Panc1 (cell line): ENCODE data around the gene SMYD4. TPM values are rescaled to one million over a fixed set of nuclear protein-coding genes. Genes with fewer than 3 reads are reported as not detected.
A peak's percentile ranks its signal among the peaks of the same experiment; 100 is the strongest.

Experiments used
- ATAC-seq: fragments of 200-7000 bp; cut with Tn5 transposase; 2 replicates; pipeline ENCODE4 v1.9.1; 2020; ENCODE audit warnings: mild to moderate bottlenecking, moderate library complexity
- BruUV-seq: library from RNA; stranded (reverse); fragments of 400-500 nt; replicated peaks from 2 replicates; lab custom pipeline; 2021; lab: Mats Ljungman, UMichigan
- CTCF ChIA-PET: fragments of 300-600 bp; sonication (Branson Sonifier 250); formaldehyde crosslinking; loops from one replicate; lab custom pipeline; 2022; ENCODE audit warnings: antibody characterized with exemption; lab: Charles Lee
- POLR2A ChIA-PET: fragments of 300-600 bp; sonication (Branson Sonifier 250); formaldehyde crosslinking; loops from one replicate; lab custom pipeline; 2022; ENCODE audit warnings: antibody characterized with exemption; lab: Charles Lee
- DNase-seq: peaks from one replicate; pipeline ENCODE4 v3.0.0-alpha.2; 2010; ENCODE audit warnings: low read depth, low spot score
- H3K27ac ChIP-seq: 2 replicates; pipeline ENCODE4 v1.5.1; 2011; ENCODE audit warnings: mild to moderate bottlenecking, low read length, inconsistent platforms
- H3K27me3 ChIP-seq: fragments of 200-500 bp; sonication (Bioruptor generic); 2 replicates; pipeline ENCODE4 v1.6.0; 2014; ENCODE audit warnings: low read length, inconsistent platforms; ENCODE audit not compliant: control insufficient read depth, insufficient read depth
- H3K36me3 ChIP-seq: fragments of 200-500 bp; sonication (Bioruptor generic); 2 replicates; pipeline ENCODE4 v1.5.1; 2014; ENCODE audit warnings: inconsistent platforms, mild to moderate bottlenecking, low read length, moderate library complexity; ENCODE audit not compliant: control insufficient read depth, insufficient read depth
- H3K4me1 ChIP-seq: 2 replicates; pipeline ENCODE4 v1.5.1; 2011; ENCODE audit warnings: inconsistent platforms, mild to moderate bottlenecking, low read length, moderate library complexity; ENCODE audit not compliant: control insufficient read depth, insufficient read depth
- H3K4me3 ChIP-seq, 2 experiments: 2 replicates each; pipeline ENCODE4 v1.5.1; 2011 to 2012; ENCODE audit warnings: low read depth in 2 of 2, low read length in 2 of 2, mild to moderate bottlenecking in 2 of 2, inconsistent platforms in 1 of 2, moderate library complexity in 1 of 2
- H3K9me3 ChIP-seq: fragments of 200-500 bp; sonication (Bioruptor generic); 2 replicates; pipeline ENCODE4 v1.5.1; 2014; ENCODE audit warnings: low read depth, mild to moderate bottlenecking, inconsistent platforms, low read length, moderate library complexity; ENCODE audit not compliant: control insufficient read depth, insufficient read depth
- POLR2AphosphoS5 ChIP-seq: IDR thresholded peaks from 2 replicates; pipeline ENCODE4 v1.6.1; 2012; ENCODE audit warnings: mild to moderate bottlenecking, low read depth, low read length, moderate library complexity
- SIN3A ChIP-seq: IDR thresholded peaks from 2 replicates; pipeline ENCODE4 v1.6.1; 2012; ENCODE audit warnings: low read depth, mild to moderate bottlenecking, low read length, moderate library complexity, borderline replicate concordance; ENCODE audit not compliant: insufficient read depth
- TCF7L2 ChIP-seq: IDR thresholded peaks from 2 replicates; pipeline ENCODE4 v1.6.1; 2011; ENCODE audit warnings: mild to moderate bottlenecking, low read depth, low read length, inconsistent platforms
- in situ Hi-C: cut with HindIII; loops from 2 replicates; pipeline ENCODE4 v1.10.0; 2016; ENCODE audit warnings: low sequenced_read_pairs, low pct_unique_long_range_greater_than_20kb
- intact Hi-C: fragments of 100-400 bp; cut with micrococcal nuclease; formaldehyde crosslinking; loops from one replicate; pipeline ENCODE4 v1.10.0; 2022; ENCODE audit not compliant: unreplicated experiment
- total RNA-seq: library from RNA; stranded (reverse); gene quantifications from one replicate; pipeline ENCODE4 v1.2.1, GENCODE V29; 2021; ENCODE audit not compliant: unreplicated experiment
- TF ChIP-seq, protein P1 (sequence below), 2 experiments: IDR thresholded peaks; 2 replicates each; pipeline ENCODE4 v1.6.1; 2011 to 2012; ENCODE audit warnings: low read depth in 2 of 2, control low read depth in 1 of 2, low read length in 1 of 2, mild to moderate bottlenecking in 1 of 2, moderate library complexity in 1 of 2; ENCODE audit not compliant: insufficient read depth in 1 of 2
- TF ChIP-seq, protein P2 (sequence below): fragments of 450-650 bp; IDR thresholded peaks from 2 replicates; pipeline ENCODE4 v1.5.1; 2017; ENCODE audit warnings: mild to moderate bottlenecking

SMYD4 gene
- total RNA-seq, 1 experiment from 2014 or later = 17.1 TPM

GRCh38 chr17:1735834-1736347 is 93.8 kb downstream of the SMYD4 start:
- ChIA-PET POLR2A (no interaction called here), CTCF (no interaction called here)
- ATAC-seq (peak; percentile 6; the same call in 1 of the 2 replicates), DNase-seq (no peak)
- intact Hi-C loops = no loop called here
- peaks cover 12% of the 10 kb centered on the region for H3K4me1 ChIP-seq
- H3K36me3 ChIP-seq = no peaks in the 10 kb centered on the region
- in situ Hi-C loops = no loop called here
- H3K4me3 ChIP-seq = no peak overlapping the region
- no peak for TF ChIP-seq POLR2AphosphoS5
- TF ChIP-seq, protein P1, sequence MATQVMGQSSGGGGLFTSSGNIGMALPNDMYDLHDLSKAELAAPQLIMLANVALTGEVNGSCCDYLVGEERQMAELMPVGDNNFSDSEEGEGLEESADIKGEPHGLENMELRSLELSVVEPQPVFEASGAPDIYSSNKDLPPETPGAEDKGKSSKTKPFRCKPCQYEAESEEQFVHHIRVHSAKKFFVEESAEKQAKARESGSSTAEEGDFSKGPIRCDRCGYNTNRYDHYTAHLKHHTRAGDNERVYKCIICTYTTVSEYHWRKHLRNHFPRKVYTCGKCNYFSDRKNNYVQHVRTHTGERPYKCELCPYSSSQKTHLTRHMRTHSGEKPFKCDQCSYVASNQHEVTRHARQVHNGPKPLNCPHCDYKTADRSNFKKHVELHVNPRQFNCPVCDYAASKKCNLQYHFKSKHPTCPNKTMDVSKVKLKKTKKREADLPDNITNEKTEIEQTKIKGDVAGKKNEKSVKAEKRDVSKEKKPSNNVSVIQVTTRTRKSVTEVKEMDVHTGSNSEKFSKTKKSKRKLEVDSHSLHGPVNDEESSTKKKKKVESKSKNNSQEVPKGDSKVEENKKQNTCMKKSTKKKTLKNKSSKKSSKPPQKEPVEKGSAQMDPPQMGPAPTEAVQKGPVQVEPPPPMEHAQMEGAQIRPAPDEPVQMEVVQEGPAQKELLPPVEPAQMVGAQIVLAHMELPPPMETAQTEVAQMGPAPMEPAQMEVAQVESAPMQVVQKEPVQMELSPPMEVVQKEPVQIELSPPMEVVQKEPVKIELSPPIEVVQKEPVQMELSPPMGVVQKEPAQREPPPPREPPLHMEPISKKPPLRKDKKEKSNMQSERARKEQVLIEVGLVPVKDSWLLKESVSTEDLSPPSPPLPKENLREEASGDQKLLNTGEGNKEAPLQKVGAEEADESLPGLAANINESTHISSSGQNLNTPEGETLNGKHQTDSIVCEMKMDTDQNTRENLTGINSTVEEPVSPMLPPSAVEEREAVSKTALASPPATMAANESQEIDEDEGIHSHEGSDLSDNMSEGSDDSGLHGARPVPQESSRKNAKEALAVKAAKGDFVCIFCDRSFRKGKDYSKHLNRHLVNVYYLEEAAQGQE (IDR thresholded peaks at IDR 0.05; ENCODE audit: insufficient read depth in 1 of 2, low read depth in 2 of 2, low read length in 1 of 2) = no peak
- TF ChIP-seq SIN3A = no peak
- TF ChIP-seq TCF7L2 = no peak
- TF ChIP-seq, protein P2, sequence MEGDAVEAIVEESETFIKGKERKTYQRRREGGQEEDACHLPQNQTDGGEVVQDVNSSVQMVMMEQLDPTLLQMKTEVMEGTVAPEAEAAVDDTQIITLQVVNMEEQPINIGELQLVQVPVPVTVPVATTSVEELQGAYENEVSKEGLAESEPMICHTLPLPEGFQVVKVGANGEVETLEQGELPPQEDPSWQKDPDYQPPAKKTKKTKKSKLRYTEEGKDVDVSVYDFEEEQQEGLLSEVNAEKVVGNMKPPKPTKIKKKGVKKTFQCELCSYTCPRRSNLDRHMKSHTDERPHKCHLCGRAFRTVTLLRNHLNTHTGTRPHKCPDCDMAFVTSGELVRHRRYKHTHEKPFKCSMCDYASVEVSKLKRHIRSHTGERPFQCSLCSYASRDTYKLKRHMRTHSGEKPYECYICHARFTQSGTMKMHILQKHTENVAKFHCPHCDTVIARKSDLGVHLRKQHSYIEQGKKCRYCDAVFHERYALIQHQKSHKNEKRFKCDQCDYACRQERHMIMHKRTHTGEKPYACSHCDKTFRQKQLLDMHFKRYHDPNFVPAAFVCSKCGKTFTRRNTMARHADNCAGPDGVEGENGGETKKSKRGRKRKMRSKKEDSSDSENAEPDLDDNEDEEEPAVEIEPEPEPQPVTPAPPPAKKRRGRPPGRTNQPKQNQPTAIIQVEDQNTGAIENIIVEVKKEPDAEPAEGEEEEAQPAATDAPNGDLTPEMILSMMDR = no peak
- H3K9me3 ChIP-seq = no peaks in the 10 kb centered on the region
- BruUV-seq = no TSS peak
- H3K27me3 ChIP-seq = no peaks in the 10 kb centered on the region
- no peak overlapping the region for H3K27ac ChIP-seq

DNA sequence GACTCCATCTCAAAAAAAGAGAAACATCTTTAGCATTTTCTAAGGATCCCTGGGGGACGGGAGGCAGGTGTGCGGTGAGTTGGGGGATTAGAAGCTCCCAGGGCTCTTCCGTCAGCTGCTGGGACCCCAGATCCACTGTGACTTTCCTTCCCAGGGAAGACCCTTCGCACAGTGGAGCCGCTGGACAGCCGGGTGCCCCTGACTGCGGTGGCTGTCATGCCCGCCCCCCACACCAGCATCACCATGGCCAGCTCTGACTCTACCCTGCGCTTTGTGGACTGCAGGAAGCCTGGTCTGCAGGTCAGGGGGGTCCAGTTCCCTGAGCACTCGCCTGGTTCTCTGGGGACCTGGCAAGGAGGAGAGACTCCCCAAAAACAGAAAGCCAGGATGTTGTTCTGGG is 94.3 kb downstream of the SMYD4 start:
- H3K36me3 ChIP-seq = no peaks in the 10 kb centered on the region
- TF ChIP-seq, protein P2 = no peak
- TF ChIP-seq POLR2AphosphoS5 (no peak), SIN3A (no peak), TCF7L2 (no peak)
- TF ChIP-seq, protein P1 (IDR thresholded peaks at IDR 0.05; ENCODE audit: insufficient read depth in 1 of 2, low read depth in 2 of 2, low read length in 1 of 2) = no peak
- POLR2A ChIA-PET = no interaction called here
- H3K4me3 ChIP-seq = no peak overlapping the region
- no peaks in the 10 kb centered on the region for H3K27me3 ChIP-seq
- intact Hi-C loops = no loop called here
- no TSS peak for BruUV-seq
- no peaks in the 10 kb centered on the region for H3K9me3 ChIP-seq
- ATAC-seq = no peak
- no peak overlapping the region for H3K27ac ChIP-seq
- in situ Hi-C loops = no loop called here
- peaks cover 12% of the 10 kb centered on the region for H3K4me1 ChIP-seq
- CTCF ChIA-PET = no interaction called here
- no peak for DNase-seq
